HepG2 (cell line): ENCODE data around the gene ACSM3. TPM values are rescaled to one million over a fixed set of nuclear protein-coding genes. Genes with fewer than 3 reads are reported as not detected.
A peak's percentile ranks its signal among the peaks of the same experiment; 100 is the strongest.

Source experiments
- IRF2 ChIP-seq: IDR thresholded peaks from 2 replicates; pipeline ENCODE4 v1.6.1; 2018; ENCODE audit warnings: missing genetic modification reagents, missing compliant biosample characterization
- NR2F6 ChIP-seq, 2 experiments: IDR thresholded peaks; 2 replicates each; pipeline ENCODE4 v1.6.1; 2016; ENCODE audit warnings: antibody characterized with exemption in 1 of 2, mild to moderate bottlenecking in 1 of 2
- PAXIP1 ChIP-seq: sonication (generic); formaldehyde crosslinking; conservative IDR thresholded peaks from 2 replicates; pipeline ENCODE4 v1.4.0; 2020; ENCODE audit warnings: mild to moderate bottlenecking, missing genetic modification reagents, moderate library complexity
- PHB2 ChIP-seq: fragments of 450-650 bp; IDR thresholded peaks from 2 replicates; pipeline ENCODE4 v1.6.1; 2018; ENCODE audit not compliant: partially characterized antibody
- SNAI1 ChIP-seq: sonication (generic); formaldehyde crosslinking; IDR thresholded peaks from 2 replicates; pipeline ENCODE4 v1.5.0; 2020; ENCODE audit warnings: mild to moderate bottlenecking, missing genetic modification reagents, borderline replicate concordance
- TAF15 ChIP-seq: fragments of 200-400 bp; formaldehyde crosslinking; IDR thresholded peaks from one replicate; pipeline ENCODE4 v1.6.1; 2018; ENCODE audit warnings: mild to moderate bottlenecking, low read depth, low read length; ENCODE audit not compliant: poor library complexity, severe bottlenecking
- THAP11 ChIP-seq: IDR thresholded peaks from 2 replicates; pipeline ENCODE4 v1.6.1; 2016; ENCODE audit warnings: missing biosample characterization, missing genetic modification reagents
- ZBTB37 ChIP-seq: sonication (generic); formaldehyde crosslinking; IDR thresholded peaks from 2 replicates; pipeline ENCODE4 v1.4.0; 2020; ENCODE audit warnings: mild to moderate bottlenecking, missing genetic modification reagents
- ZNF124 ChIP-seq: sonication (generic); formaldehyde crosslinking; IDR thresholded peaks from 2 replicates; pipeline ENCODE4 v1.4.0; 2020; ENCODE audit warnings: missing genetic modification reagents
- ZNF280B ChIP-seq: sonication (generic); formaldehyde crosslinking; IDR thresholded peaks from 2 replicates; pipeline ENCODE4 v1.5.0; 2020; ENCODE audit warnings: missing genetic modification reagents, mild to moderate bottlenecking, borderline replicate concordance
- ZNF292 ChIP-seq: sonication (generic); formaldehyde crosslinking; IDR thresholded peaks from 2 replicates; pipeline ENCODE4 v1.8.1; 2022; ENCODE audit warnings: mild to moderate bottlenecking, low read depth, missing genetic modification reagents, borderline replicate concordance
- ZNF317 ChIP-seq: sonication (generic); formaldehyde crosslinking; IDR thresholded peaks from 2 replicates; pipeline ENCODE4 v1.5.0; 2020; ENCODE audit warnings: mild to moderate bottlenecking, missing genetic modification reagents
- ZNF382 ChIP-seq: sonication (generic); formaldehyde crosslinking; IDR thresholded peaks from 2 replicates; pipeline ENCODE4 v1.5.0; 2020; ENCODE audit warnings: missing genetic modification reagents, mild to moderate bottlenecking, borderline replicate concordance
- ZNF546 ChIP-seq: sonication (generic); formaldehyde crosslinking; conservative IDR thresholded peaks from 2 replicates; pipeline ENCODE4 v1.8.1; 2023; ENCODE audit warnings: mild to moderate bottlenecking, missing genetic modification reagents
- ZNF644 ChIP-seq: IDR thresholded peaks from 2 replicates; pipeline ENCODE4 v1.6.1; 2016; ENCODE audit warnings: low read depth
- ZNF709 ChIP-seq: sonication (generic); formaldehyde crosslinking; IDR thresholded peaks from 2 replicates; pipeline ENCODE4 v1.5.0; 2020; ENCODE audit warnings: mild to moderate bottlenecking, missing genetic modification reagents
- ZNF816 ChIP-seq: sonication (generic); formaldehyde crosslinking; IDR thresholded peaks from 2 replicates; pipeline ENCODE4 v1.8.0; 2022; ENCODE audit warnings: missing genetic modification reagents, mild to moderate bottlenecking, borderline replicate concordance
- ZSCAN12 ChIP-seq: sonication (generic); formaldehyde crosslinking; IDR thresholded peaks from 2 replicates; pipeline ENCODE4 v1.9.0; 2021; ENCODE audit warnings: mild to moderate bottlenecking, missing genetic modification reagents
- polyA plus RNA-seq, 8 experiments: library from polyadenylated mRNA; depleted of rRNA in 3 of 8; stranded (reverse) in 7 of 8; unstranded in 1 of 8; fragments of >200 nt; fragmentation: Illumina TruSeq in 4 of 8; extraction: Trizol in 4 of 8; gene quantifications; 2 replicates each; pipeline versions ENCODE4 v1.2.1 to v1.2.3, GENCODE V29; 2011 to 2016; ENCODE audit warnings: low read depth in 4 of 8, missing spikeins in 1 of 8, mixed read lengths in 1 of 8; ENCODE audit not compliant: insufficient read depth in 1 of 8
- total RNA-seq, 5 experiments: library from RNA; depleted of rRNA; stranded (reverse); fragments of >200 nt; fragmentation: Illumina TruSeq; extraction: Trizol; gene quantifications; 2 replicates each; pipeline ENCODE4 v1.2.3, GENCODE V29; 2016; ENCODE audit warnings: low read depth in 1 of 5
- TF ChIP-seq, protein P1 (sequence below): sonication (generic); formaldehyde crosslinking; IDR thresholded peaks from 2 replicates; pipeline ENCODE4 v1.4.0; 2020; ENCODE audit warnings: missing genetic modification reagents, borderline replicate concordance
- TF ChIP-seq, protein P2 (sequence below): IDR thresholded peaks from 2 replicates; pipeline ENCODE4 v1.6.1; 2016; ENCODE audit warnings: mild to moderate bottlenecking, missing biosample characterization, missing genetic modification reagents

The ACSM3 gene
- total and polyA plus RNA-seq, 2 of the 13 experiments (the other 11 are each of a cell fraction or from before 2014, with no cell fraction given), result 74.0 to 108 TPM

- peak; percentile 98 for TF ChIP-seq PAXIP1 (CRISPR knock-in tag)
- TF ChIP-seq, protein P1, sequence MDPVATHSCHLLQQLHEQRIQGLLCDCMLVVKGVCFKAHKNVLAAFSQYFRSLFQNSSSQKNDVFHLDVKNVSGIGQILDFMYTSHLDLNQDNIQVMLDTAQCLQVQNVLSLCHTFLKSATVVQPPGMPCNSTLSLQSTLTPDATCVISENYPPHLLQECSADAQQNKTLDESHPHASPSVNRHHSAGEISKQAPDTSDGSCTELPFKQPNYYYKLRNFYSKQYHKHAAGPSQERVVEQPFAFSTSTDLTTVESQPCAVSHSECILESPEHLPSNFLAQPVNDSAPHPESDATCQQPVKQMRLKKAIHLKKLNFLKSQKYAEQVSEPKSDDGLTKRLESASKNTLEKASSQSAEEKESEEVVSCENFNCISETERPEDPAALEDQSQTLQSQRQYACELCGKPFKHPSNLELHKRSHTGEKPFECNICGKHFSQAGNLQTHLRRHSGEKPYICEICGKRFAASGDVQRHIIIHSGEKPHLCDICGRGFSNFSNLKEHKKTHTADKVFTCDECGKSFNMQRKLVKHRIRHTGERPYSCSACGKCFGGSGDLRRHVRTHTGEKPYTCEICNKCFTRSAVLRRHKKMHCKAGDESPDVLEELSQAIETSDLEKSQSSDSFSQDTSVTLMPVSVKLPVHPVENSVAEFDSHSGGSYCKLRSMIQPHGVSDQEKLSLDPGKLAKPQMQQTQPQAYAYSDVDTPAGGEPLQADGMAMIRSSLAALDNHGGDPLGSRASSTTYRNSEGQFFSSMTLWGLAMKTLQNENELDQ (CRISPR knock-in tag), result no peak
- TF ChIP-seq ZNF382 (CRISPR knock-in tag), result no peak
- no peak for TF ChIP-seq ZNF644 (CRISPR knock-in tag)
- TF ChIP-seq THAP11, result peak; percentile 17; the same call in 1 of the 2 replicates
- TF ChIP-seq ZNF816 (CRISPR knock-in tag), result no peak
- TF ChIP-seq SNAI1 (CRISPR knock-in tag), result peak; percentile 60; the same call in 1 of the 2 replicates
- peak; percentile 87; the same call in 1 of the 2 replicates for TF ChIP-seq ZBTB37 (CRISPR knock-in tag)
- 0 out of 2 replicates have a peak, but pooled peaks have one; percentile 16 for TF ChIP-seq ZSCAN12
- TF ChIP-seq ZNF546 (CRISPR knock-in tag), result peak; percentile 62; the same call in 1 of the 2 replicates
- TF ChIP-seq ZNF292 (CRISPR knock-in tag), result peak; percentile 93; the same call in 1 of the 2 replicates
- TF ChIP-seq, protein P2, sequence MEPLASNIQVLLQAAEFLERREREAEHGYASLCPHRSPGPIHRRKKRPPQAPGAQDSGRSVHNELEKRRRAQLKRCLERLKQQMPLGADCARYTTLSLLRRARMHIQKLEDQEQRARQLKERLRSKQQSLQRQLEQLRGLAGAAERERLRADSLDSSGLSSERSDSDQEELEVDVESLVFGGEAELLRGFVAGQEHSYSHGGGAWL (CRISPR knock-in tag), result no peak
- no peak for TF ChIP-seq TAF15
- TF ChIP-seq NR2F6 (IDR thresholded peaks at IDR 0.05), result no peak; the same call in 1 of the 2 replicates
- TF ChIP-seq NR2F6 (CRISPR knock-in tag; IDR thresholded peaks at IDR 0.05), result no peak
- peak; percentile 49; the same call in 1 of the 2 replicates for TF ChIP-seq IRF2 (CRISPR knock-in tag)
- TF ChIP-seq ZNF124 (CRISPR knock-in tag), result 0 out of 2 replicates have a peak, but pooled peaks have one; percentile 23
- no peak for TF ChIP-seq ZNF280B
- TF ChIP-seq PHB2, result no peak
- TF ChIP-seq ZNF317 (CRISPR knock-in tag), result peak; percentile 92
- peak; percentile 68; the same call in 1 of the 2 replicates for TF ChIP-seq ZNF709 (CRISPR knock-in tag)
These were observed 39.9 kb downstream of the ACSM3 start (continued) for GRCh38 chr16:20803561-20804214.
